ENCODE results near the gene ABHD16B. TPM values are rescaled to one million over a fixed set of nuclear protein-coding genes. Genes with fewer than 3 reads are reported as not detected.
"Not testable (repeated sequence)": the region's sequence is repeated elsewhere in the genome, so short reads cannot be mapped to it uniquely, and the experiment has no call there.

Gene ABHD16B
- total and polyA plus RNA-seq, 2 donors (not counting 1 experiment from before 2014, with no cell fraction given): not detected

- peak within 1 kb of the TSS; percentile 89 to 90 for H3K27ac ChIP-seq (ENCODE audit: low read length in 2 of 2)
- H3K9me3 ChIP-seq (ENCODE audit: control extremely low read depth in 1 of 3, control insufficient read depth in 2 of 3, insufficient read depth in 1 of 3, low read length in 2 of 3): no peaks in the 10 kb centered on the region
- H4K20me1 ChIP-seq (ENCODE audit: control insufficient read depth, insufficient read depth, low read length, poor library complexity, severe bottlenecking): peaks cover 21% of the 10 kb centered on the region
- intact Hi-C loops (cut with micrococcal nuclease): loop anchor here (1.0 to 2.0 kb wide), 12 partner anchors 30 to 369 kb away; partner anchors contain the start of genes ARFRP1, DNAJC5, PPDPF and PRPF6
- H3K4me1 ChIP-seq (ENCODE audit: control insufficient read depth in 2 of 2, insufficient read depth in 2 of 2, low read length in 2 of 2): peaks cover 16 to 20% of the 10 kb centered on the region in 2 donors
- TF ChIP-seq EZH2 (IDR thresholded peaks at IDR 0.05; ENCODE audit: borderline replicate concordance, insufficient read depth, low read depth, low read length, poor library complexity, severe bottlenecking): no peak
- TF ChIP-seq CTCF (IDR thresholded peaks at IDR 0.05): no peak
- DNase-seq (peak; percentile 98), ATAC-seq (ENCODE audit: low read depth) (peak; percentile 82)
- peak within 1 kb of the TSS; percentile 85 for H2AFZ ChIP-seq (ENCODE audit: insufficient read depth, low read depth, low read length, poor library complexity, severe bottlenecking)
- H3K4me1 Mint-ChIP-seq: peaks cover 23% of the 10 kb centered on the region
- peaks cover 1 to 21% of the 10 kb centered on the region in 2 experiments for H3K36me3 ChIP-seq (replicated peaks in 1 of 2; ENCODE audit: control extremely low read depth in 1 of 2, control insufficient read depth in 1 of 2, extremely low read depth in 1 of 2, insufficient read depth in 2 of 2, low read length in 1 of 2)
- peak within 1 kb of the TSS; percentile 69 to 97 (median 86) for H3K4me3 ChIP-seq (ENCODE audit: control extremely low read depth in 1 of 5, extremely low read depth in 1 of 5, insufficient read depth in 1 of 5, low read depth in 2 of 5, low read length in 4 of 5)
- peak within 1 kb of the TSS; percentile 85 for H3K9ac ChIP-seq (ENCODE audit: low read length)
- H3K27me3 ChIP-seq (replicated peaks in 1 of 4; ENCODE audit: control extremely low read depth in 1 of 4, control insufficient read depth in 3 of 4, insufficient read depth in 4 of 4, low read length in 3 of 4): no peaks in the 10 kb centered on the region
- POLR2A ChIA-PET: interaction anchor here (0.6 to 2.5 kb wide), 14 partner anchors 27 to 344 kb away, joined by 3 to 16 read pairs (median 4); partner anchors contain the start of genes GMEB2, PPDPF, PRPF6 and PTK6
- no peaks in the 10 kb centered on the region for H3K9me3 Mint-ChIP-seq (ENCODE audit: insufficient read depth)
- H3K4me3 Mint-ChIP-seq: peak within 1 kb of the TSS; percentile 94
- peak within 1 kb of the TSS; percentile 97 for H3K27ac Mint-ChIP-seq
- peak within 1 kb of the TSS; percentile 94 for H3K4me2 ChIP-seq (replicated peaks; ENCODE audit: low read depth, low read length, poor library complexity, severe bottlenecking)
- no peaks in the 10 kb centered on the region for H3K27me3 Mint-ChIP-seq
- under 1% methylated on average over 68 of the region's 68 CpGs for WGBS (ENCODE audit: insufficient coverage)
- peaks cover 48% of the 10 kb centered on the region for H3K79me2 ChIP-seq (ENCODE audit: control insufficient read depth, insufficient read depth, low read length)
- CTCF ChIA-PET: interaction anchor here (0.8 to 4.4 kb wide), 17 partner anchors 80 to 371 kb away, joined by 3 to 29 read pairs (median 7); partner anchors contain the start of genes ARFRP1, LIME1, PRPF6 and PTK6
Observed at GRCh38 chr20:63864978-63865640, 3.8 kb downstream of the ABHD16B start, which contains the start of gene TPD52L2. TPD52L2 (plus strand) TSS chr20:63865270; CDS start chr20:63865366, 96 bp downstream.

GRCh38 chr20:63867042-63867441 is 5.7 kb downstream of the ABHD16B start:
- H3K4me2 ChIP-seq (replicated peaks; ENCODE audit: low read depth, low read length, poor library complexity, severe bottlenecking); DNase-seq; H3K27me3 Mint-ChIP-seq; H3K27me3 ChIP-seq (replicated peaks in 1 of 4; ENCODE audit: control extremely low read depth in 1 of 4, control insufficient read depth in 3 of 4, insufficient read depth in 4 of 4, low read length in 3 of 4); H2AFZ ChIP-seq (ENCODE audit: insufficient read depth, low read depth, low read length, poor library complexity, severe bottlenecking); H3K9me3 Mint-ChIP-seq (ENCODE audit: insufficient read depth); H3K4me3 ChIP-seq (ENCODE audit: control extremely low read depth in 1 of 5, extremely low read depth in 1 of 5, insufficient read depth in 1 of 5, low read depth in 2 of 5, low read length in 4 of 5); H3K27ac Mint-ChIP-seq; ATAC-seq (ENCODE audit: low read depth); H3K9ac ChIP-seq (ENCODE audit: low read length); H3K4me3 Mint-ChIP-seq; H3K27ac ChIP-seq (ENCODE audit: low read length in 2 of 2); intact Hi-C loops (cut with micrococcal nuclease); H3K9me3 ChIP-seq (ENCODE audit: control extremely low read depth in 1 of 3, control insufficient read depth in 2 of 3, insufficient read depth in 1 of 3, low read length in 2 of 3): not testable (repeated sequence)
- peaks cover 16 to 20% of the 10 kb centered on the region in 2 donors for H3K4me1 ChIP-seq (ENCODE audit: control insufficient read depth in 2 of 2, insufficient read depth in 2 of 2, low read length in 2 of 2)
- H3K36me3 ChIP-seq (replicated peaks in 1 of 2; ENCODE audit: control extremely low read depth in 1 of 2, control insufficient read depth in 1 of 2, extremely low read depth in 1 of 2, insufficient read depth in 2 of 2, low read length in 1 of 2): peaks cover 1 to 32% of the 10 kb centered on the region in 2 experiments
- ChIA-PET POLR2A (interaction anchor here (0.6 kb wide), 2 partner anchors 56 to 135 kb away, joined by 4 to 5 read pairs; no protein-coding TSS in a partner anchor), CTCF (interaction anchor here (0.7 to 3.5 kb wide), 2 partner anchors 82 to 192 kb away, joined by 5 to 29 read pairs; no protein-coding TSS in a partner anchor)
- peaks cover 56% of the 10 kb centered on the region for H3K79me2 ChIP-seq (ENCODE audit: control insufficient read depth, insufficient read depth, low read length)
- peaks cover 23% of the 10 kb centered on the region for H3K4me1 Mint-ChIP-seq
- peaks cover 23% of the 10 kb centered on the region for H4K20me1 ChIP-seq (ENCODE audit: control insufficient read depth, insufficient read depth, low read length, poor library complexity, severe bottlenecking)
- WGBS (ENCODE audit: insufficient coverage): 98% methylated on average over 11 of the region's 13 CpGs
